Measurements from ENCODE around the gene SLC1A2.

DNA sequence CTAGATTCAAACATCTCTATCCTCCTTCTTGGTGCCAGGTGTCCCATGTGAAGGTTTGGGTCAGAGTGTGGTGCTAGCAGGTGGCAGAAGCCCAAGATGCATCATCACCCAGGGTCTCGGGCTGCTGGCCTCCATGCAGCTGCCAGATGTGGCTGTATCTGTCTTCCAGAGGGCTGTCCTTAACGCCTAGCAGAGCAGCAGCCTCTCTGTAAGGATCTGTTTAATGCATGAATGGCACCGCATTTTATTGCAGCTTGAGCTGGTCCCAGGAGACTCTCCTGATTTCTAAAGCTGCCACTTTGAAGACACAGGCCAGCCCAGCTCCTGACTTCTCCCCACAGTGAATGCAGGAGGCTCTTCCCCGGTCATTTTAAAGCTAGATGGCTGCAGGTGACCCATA is 26.3 kb downstream of the SLC1A2 start:
- TF ChIP-seq EZH2 (IDR thresholded peaks at IDR 0.05): no peak
- TF ChIP-seq, protein P1, sequence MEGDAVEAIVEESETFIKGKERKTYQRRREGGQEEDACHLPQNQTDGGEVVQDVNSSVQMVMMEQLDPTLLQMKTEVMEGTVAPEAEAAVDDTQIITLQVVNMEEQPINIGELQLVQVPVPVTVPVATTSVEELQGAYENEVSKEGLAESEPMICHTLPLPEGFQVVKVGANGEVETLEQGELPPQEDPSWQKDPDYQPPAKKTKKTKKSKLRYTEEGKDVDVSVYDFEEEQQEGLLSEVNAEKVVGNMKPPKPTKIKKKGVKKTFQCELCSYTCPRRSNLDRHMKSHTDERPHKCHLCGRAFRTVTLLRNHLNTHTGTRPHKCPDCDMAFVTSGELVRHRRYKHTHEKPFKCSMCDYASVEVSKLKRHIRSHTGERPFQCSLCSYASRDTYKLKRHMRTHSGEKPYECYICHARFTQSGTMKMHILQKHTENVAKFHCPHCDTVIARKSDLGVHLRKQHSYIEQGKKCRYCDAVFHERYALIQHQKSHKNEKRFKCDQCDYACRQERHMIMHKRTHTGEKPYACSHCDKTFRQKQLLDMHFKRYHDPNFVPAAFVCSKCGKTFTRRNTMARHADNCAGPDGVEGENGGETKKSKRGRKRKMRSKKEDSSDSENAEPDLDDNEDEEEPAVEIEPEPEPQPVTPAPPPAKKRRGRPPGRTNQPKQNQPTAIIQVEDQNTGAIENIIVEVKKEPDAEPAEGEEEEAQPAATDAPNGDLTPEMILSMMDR (IDR thresholded peaks at IDR 0.05): no peak
- no peak for TF ChIP-seq EZH2phosphoT487 (IDR thresholded peaks at IDR 0.05)

Data from neural progenitor cell (in vitro differentiated cells).